Measurements from ENCODE around the gene MUC5B. TPM values are rescaled to one million over a fixed set of nuclear protein-coding genes. Genes with fewer than 3 reads are reported as not detected.

Gene MUC5B
- total and polyA plus RNA-seq, 9 donors: 0.02 to 35.3 (median 1.1) TPM; not detected in 1

- no peak overlapping the region for H3K4me3 ChIP-seq
- peaks cover 27% of the 10 kb centered on the region for H3K4me1 ChIP-seq (ENCODE audit: insufficient read depth)
- WGBS, 3 donors: 71 to 77% (median 76%) methylated on average over 28 of the region's 28 CpGs
- intact Hi-C loops (cut with DNase I): loop anchor here in 1 of 4 donors (10.0 kb wide), 1 partner anchor 214 kb away; no protein-coding TSS in a partner anchor
- DNase-seq: peak; percentile 6 to 43 (median 25)
- H3K27me3 ChIP-seq: no peaks in the 10 kb centered on the region
- H3K9me3 ChIP-seq: no peaks in the 10 kb centered on the region
- H3K36me3 ChIP-seq: no peaks in the 10 kb centered on the region
- TF ChIP-seq CTCF (IDR thresholded peaks at IDR 0.05) (no peak), EP300 (IDR thresholded peaks at IDR 0.05) (no peak), POLR2A (IDR thresholded peaks at IDR 0.05) (no peak)
- H3K27ac ChIP-seq: no peak overlapping the region
Observed at GRCh38 chr11:1300569-1301187, 77.8 kb downstream of the MUC5B start.

GRCh38 chr11:1301220-1302000 lies 78.5 kb downstream of the MUC5B start:
- H3K9me3 ChIP-seq: no peaks in the 10 kb centered on the region
- TF ChIP-seq CTCF (IDR thresholded peaks at IDR 0.05) (no peak), POLR2A (IDR thresholded peaks at IDR 0.05) (no peak), EP300 (IDR thresholded peaks at IDR 0.05) (no peak)
- no peaks in the 10 kb centered on the region for H3K36me3 ChIP-seq
- WGBS, 3 donors: 93% methylated on average over 22 of the region's 22 CpGs
- H3K27me3 ChIP-seq: no peaks in the 10 kb centered on the region
- intact Hi-C loops (cut with DNase I): loop anchor here in 1 of 4 donors (10.0 kb wide), 1 partner anchor 213 kb away; no protein-coding TSS in a partner anchor
- no peak overlapping the region for H3K4me3 ChIP-seq
- DNase-seq: peak in 1 of 5 donors; percentile 7
- H3K27ac ChIP-seq: no peak overlapping the region
- peaks cover 27% of the 10 kb centered on the region for H3K4me1 ChIP-seq (ENCODE audit: insufficient read depth)

- Histone ChIP-seq H3K27ac (no peak overlapping the region), H3K9me3 (no peaks in the 10 kb centered on the region), H3K36me3 (no peaks in the 10 kb centered on the region), H3K4me1 (ENCODE audit: insufficient read depth) (peaks cover 30% of the 10 kb centered on the region), H3K4me3 (no peak overlapping the region), H3K27me3 (no peaks in the 10 kb centered on the region)
- DNase-seq: peak in 2 of 5 donors; percentile 25 to 32
- intact Hi-C loops (cut with DNase I): loop anchor here in 1 of 4 donors (10.0 kb wide), 1 partner anchor 213 kb away; no protein-coding TSS in a partner anchor
- TF ChIP-seq CTCF (IDR thresholded peaks at IDR 0.05) (no peak), EP300 (IDR thresholded peaks at IDR 0.05) (no peak), POLR2A (IDR thresholded peaks at IDR 0.05) (no peak)
- 85 to 93% (median 93%) methylated on average over 13 of the region's 13 CpGs for WGBS, 3 donors
Observed at GRCh38 chr11:1302041-1302460, 79.2 kb downstream of the MUC5B start.

DNA sequence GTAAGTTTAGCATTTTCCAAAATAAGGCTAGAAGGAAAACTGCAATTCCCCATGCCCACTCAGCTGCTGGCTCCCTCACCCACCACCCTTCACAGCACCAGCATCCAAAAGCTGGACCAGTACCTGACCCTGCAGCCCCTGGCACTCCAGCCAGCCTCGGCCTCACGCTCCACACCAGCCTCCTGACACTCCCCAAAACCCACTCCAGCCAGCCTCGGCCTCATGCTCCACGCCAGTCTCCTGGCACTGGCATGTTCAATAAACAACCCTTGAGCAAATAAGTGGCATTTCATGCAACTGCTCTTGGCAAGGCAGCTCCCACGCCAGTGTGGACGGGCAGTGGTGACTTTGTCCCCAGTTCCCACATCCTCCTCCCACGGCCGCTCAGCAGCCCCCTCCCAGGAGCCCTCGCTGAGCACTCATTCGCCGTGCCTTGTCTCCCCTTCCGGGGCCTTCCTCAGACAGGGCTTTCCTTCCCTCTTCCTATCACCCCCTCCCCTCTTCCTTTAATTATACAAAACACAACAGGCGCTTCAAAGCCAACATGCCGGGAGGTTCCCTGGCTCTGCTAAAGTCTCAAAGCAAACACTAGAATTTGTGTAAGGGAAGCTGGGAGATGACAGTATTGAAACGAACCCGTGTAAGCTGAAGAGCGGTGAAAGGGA lies 79.7 kb downstream of the MUC5B start:
- H3K4me1 ChIP-seq (ENCODE audit: insufficient read depth): peaks cover 32% of the 10 kb centered on the region
- intact Hi-C loops (cut with DNase I): loop anchor here in 1 of 4 donors (10.0 kb wide), 1 partner anchor 212 kb away; no protein-coding TSS in a partner anchor

More for the DNA sequence above, 79.7 kb downstream of the MUC5B start:
- H3K4me3 ChIP-seq: no peak overlapping the region
- no peak overlapping the region for H3K27ac ChIP-seq
- 73 to 79% (median 74%) methylated on average over 17 of the region's 17 CpGs for WGBS, 3 donors
- H3K9me3 ChIP-seq: no peaks in the 10 kb centered on the region
- H3K27me3 ChIP-seq: no peaks in the 10 kb centered on the region
- DNase-seq: peak in 2 of 5 donors; percentile 7 to 17
- TF ChIP-seq CTCF (IDR thresholded peaks at IDR 0.05): no peak
- no peak for TF ChIP-seq EP300 (IDR thresholded peaks at IDR 0.05)
- TF ChIP-seq POLR2A (IDR thresholded peaks at IDR 0.05): no peak
- H3K36me3 ChIP-seq: no peaks in the 10 kb centered on the region

Data from ovary (tissue), 9 donors.